ENCODE data around the gene ARID1B. TPM values are rescaled to one million over a fixed set of nuclear protein-coding genes. Genes with fewer than 3 reads are reported as not detected.

ARID1B gene
- total and polyA plus RNA-seq, 2 of the 13 experiments (the other 11 are each of a cell fraction or from before 2014, with no cell fraction given) = 20.1 to 32.6 TPM

DNA sequence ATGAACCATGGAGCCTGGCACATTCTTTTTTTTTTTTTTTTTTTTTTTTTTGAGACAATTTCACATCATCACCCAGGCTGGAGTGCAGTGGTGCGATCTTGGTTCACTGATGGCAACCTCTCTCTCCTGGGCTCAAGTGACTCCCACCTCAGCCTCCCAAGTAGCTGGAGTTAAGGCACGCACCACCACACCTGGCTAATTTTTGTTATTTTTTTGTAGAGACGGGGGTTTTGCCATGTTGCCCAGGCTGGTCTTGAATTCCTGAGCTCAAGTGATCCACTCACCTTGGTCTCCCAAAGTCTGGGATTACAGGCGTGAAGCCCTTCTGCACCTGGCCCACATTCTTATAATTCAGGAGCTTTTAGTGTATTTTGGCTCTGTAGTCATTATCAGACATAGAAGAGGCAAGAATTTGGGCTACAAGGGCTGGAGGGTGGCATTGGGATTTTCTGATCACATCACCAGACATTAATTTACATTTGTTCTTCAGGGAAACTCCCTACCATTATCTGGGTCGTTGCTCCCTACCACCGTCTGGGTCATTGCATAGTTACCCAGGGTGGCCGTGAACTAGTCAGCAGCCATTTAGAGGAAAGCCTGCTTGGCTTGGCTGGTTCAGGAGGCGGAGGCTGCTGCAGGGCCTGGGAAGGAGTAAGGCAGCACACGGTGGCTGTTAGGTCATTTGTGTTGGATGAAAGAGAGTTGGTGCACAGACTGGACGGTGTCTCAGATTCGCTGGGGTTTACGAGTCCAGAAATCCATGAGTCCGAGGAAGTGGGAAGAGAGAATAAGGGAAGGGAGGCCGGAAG lies 17.6 kb downstream of the ARID1B start:
- peaks cover 100% of the 10 kb centered on the region for H3K79me2 ChIP-seq (ENCODE audit: insufficient read depth, low read length)
- WGBS (ENCODE audit: low lambda C conversion rate) = 88% methylated on average over 14 of the region's 14 CpGs
- BruUV-seq (replicated peaks) = no TSS peak
- H3K4me1 ChIP-seq (ENCODE audit: insufficient read depth, low read length) = peaks cover 33% of the 10 kb centered on the region
- peaks cover 34% of the 10 kb centered on the region for H4K20me1 ChIP-seq (ENCODE audit: insufficient read depth, low read length)
- H3K27me3 ChIP-seq (ENCODE audit: control insufficient read depth in 1 of 2, insufficient read depth in 2 of 2, low read length in 2 of 2) = no peaks in the 10 kb centered on the region
- H3K9me3 ChIP-seq (ENCODE audit: low read length) = no peaks in the 10 kb centered on the region
- no peak overlapping the region for H3K4me3 ChIP-seq (replicated peaks in 1 of 3; ENCODE audit: insufficient read depth in 1 of 3, low read depth in 2 of 3, low read length in 3 of 3)
- no peak overlapping the region for H3K9ac ChIP-seq (ENCODE audit: insufficient read depth, low read depth, low read length)
- no peak overlapping the region for H3K4me2 ChIP-seq (ENCODE audit: low read depth, low read length)
- FAIRE-seq (no peak), ATAC-seq (no peak), DNase-seq (ENCODE audit: low spot score) (no peak)
- H3K27ac ChIP-seq (ENCODE audit: extremely low read length, insufficient read depth, low read length) = no peak overlapping the region
- in situ Hi-C loops (cut with HindIII; ENCODE audit: extremely low pct_ligation_motif_present, low pct_unique_long_range_greater_than_20kb) (no loop called here), intact Hi-C loops (cut with micrococcal nuclease; ENCODE audit: unreplicated experiment) (no loop called here)
- peaks cover 0 to 4% of the 10 kb centered on the region in 2 experiments; a peak in 1 of 5 replicates for H3K36me3 ChIP-seq (replicated peaks in 1 of 2; ENCODE audit: control insufficient read depth in 1 of 2, insufficient read depth in 2 of 2, low read length in 2 of 2)
- no peak overlapping the region for H2AFZ ChIP-seq (ENCODE audit: low read length)
- POLR2A ChIA-PET = no interaction called here
- TF ChIP-seq ZNF530 (CRISPR knock-in tag; IDR thresholded peaks at IDR 0.05; ENCODE audit: low read depth) (no peak), ZSCAN9 (CRISPR knock-in tag; IDR thresholded peaks at IDR 0.05; ENCODE audit: borderline replicate concordance) (no peak), ZNF383 (CRISPR knock-in tag; IDR thresholded peaks at IDR 0.05; ENCODE audit: borderline replicate concordance) (no peak), PAX8 (CRISPR knock-in tag; IDR thresholded peaks at IDR 0.05; ENCODE audit: borderline replicate concordance) (no peak), GPN1 (CRISPR knock-in tag; IDR thresholded peaks at IDR 0.05; ENCODE audit: borderline replicate concordance) (no peak), HIVEP1 (CRISPR knock-in tag; IDR thresholded peaks at IDR 0.05) (no peak), ZBTB1 (CRISPR knock-in tag; IDR thresholded peaks at IDR 0.05; ENCODE audit: borderline replicate concordance) (no peak), ZNF839 (CRISPR knock-in tag; IDR thresholded peaks at IDR 0.05; ENCODE audit: borderline replicate concordance) (no peak), TBP (CRISPR knock-in tag; IDR thresholded peaks at IDR 0.05) (no peak), NR2F1 (CRISPR knock-in tag; IDR thresholded peaks at IDR 0.05) (no peak)
- TF ChIP-seq, protein P1, sequence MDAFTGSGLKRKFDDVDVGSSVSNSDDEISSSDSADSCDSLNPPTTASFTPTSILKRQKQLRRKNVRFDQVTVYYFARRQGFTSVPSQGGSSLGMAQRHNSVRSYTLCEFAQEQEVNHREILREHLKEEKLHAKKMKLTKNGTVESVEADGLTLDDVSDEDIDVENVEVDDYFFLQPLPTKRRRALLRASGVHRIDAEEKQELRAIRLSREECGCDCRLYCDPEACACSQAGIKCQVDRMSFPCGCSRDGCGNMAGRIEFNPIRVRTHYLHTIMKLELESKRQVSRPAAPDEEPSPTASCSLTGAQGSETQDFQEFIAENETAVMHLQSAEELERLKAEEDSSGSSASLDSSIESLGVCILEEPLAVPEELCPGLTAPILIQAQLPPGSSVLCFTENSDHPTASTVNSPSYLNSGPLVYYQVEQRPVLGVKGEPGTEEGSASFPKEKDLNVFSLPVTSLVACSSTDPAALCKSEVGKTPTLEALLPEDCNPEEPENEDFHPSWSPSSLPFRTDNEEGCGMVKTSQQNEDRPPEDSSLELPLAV (CRISPR knock-in tag; conservative IDR thresholded peaks at IDR 0.05; ENCODE audit: low read depth) = no peak
- TF ChIP-seq, protein P2, sequence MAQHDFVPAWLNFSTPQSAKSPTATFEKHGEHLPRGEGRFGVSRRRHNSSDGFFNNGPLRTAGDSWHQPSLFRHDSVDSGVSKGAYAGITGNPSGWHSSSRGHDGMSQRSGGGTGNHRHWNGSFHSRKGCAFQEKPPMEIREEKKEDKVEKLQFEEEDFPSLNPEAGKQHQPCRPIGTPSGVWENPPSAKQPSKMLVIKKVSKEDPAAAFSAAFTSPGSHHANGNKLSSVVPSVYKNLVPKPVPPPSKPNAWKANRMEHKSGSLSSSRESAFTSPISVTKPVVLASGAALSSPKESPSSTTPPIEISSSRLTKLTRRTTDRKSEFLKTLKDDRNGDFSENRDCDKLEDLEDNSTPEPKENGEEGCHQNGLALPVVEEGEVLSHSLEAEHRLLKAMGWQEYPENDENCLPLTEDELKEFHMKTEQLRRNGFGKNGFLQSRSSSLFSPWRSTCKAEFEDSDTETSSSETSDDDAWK (CRISPR knock-in tag; IDR thresholded peaks at IDR 0.05) = no peak
- TF ChIP-seq, protein P3, sequence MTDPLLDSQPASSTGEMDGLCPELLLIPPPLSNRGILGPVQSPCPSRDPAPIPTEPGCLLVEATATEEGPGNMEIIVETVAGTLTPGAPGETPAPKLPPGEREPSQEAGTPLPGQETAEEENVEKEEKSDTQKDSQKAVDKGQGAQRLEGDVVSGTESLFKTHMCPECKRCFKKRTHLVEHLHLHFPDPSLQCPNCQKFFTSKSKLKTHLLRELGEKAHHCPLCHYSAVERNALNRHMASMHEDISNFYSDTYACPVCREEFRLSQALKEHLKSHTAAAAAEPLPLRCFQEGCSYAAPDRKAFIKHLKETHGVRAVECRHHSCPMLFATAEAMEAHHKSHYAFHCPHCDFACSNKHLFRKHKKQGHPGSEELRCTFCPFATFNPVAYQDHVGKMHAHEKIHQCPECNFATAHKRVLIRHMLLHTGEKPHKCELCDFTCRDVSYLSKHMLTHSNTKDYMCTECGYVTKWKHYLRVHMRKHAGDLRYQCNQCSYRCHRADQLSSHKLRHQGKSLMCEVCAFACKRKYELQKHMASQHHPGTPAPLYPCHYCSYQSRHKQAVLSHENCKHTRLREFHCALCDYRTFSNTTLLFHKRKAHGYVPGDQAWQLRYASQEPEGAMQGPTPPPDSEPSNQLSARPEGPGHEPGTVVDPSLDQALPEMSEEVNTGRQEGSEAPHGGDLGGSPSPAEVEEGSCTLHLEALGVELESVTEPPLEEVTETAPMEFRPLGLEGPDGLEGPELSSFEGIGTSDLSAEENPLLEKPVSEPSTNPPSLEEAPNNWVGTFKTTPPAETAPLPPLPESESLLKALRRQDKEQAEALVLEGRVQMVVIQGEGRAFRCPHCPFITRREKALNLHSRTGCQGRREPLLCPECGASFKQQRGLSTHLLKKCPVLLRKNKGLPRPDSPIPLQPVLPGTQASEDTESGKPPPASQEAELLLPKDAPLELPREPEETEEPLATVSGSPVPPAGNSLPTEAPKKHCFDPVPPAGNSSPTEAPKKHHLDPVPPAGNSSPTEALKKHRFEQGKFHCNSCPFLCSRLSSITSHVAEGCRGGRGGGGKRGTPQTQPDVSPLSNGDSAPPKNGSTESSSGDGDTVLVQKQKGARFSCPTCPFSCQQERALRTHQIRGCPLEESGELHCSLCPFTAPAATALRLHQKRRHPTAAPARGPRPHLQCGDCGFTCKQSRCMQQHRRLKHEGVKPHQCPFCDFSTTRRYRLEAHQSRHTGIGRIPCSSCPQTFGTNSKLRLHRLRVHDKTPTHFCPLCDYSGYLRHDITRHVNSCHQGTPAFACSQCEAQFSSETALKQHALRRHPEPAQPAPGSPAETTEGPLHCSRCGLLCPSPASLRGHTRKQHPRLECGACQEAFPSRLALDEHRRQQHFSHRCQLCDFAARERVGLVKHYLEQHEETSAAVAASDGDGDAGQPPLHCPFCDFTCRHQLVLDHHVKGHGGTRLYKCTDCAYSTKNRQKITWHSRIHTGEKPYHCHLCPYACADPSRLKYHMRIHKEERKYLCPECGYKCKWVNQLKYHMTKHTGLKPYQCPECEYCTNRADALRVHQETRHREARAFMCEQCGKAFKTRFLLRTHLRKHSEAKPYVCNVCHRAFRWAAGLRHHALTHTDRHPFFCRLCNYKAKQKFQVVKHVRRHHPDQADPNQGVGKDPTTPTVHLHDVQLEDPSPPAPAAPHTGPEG (CRISPR knock-in tag; IDR thresholded peaks at IDR 0.05) = no peak
- TF ChIP-seq, protein P4, sequence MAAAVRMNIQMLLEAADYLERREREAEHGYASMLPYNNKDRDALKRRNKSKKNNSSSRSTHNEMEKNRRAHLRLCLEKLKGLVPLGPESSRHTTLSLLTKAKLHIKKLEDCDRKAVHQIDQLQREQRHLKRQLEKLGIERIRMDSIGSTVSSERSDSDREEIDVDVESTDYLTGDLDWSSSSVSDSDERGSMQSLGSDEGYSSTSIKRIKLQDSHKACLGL (CRISPR knock-in tag; IDR thresholded peaks at IDR 0.05) = no peak
- CTCF ChIA-PET (ENCODE audit: low intra/inter-chr PET ratio, low total read pairs) = no interaction called here
